GM18502 (cell line): ENCODE results near the gene ACTRT2.

Experiments
- ATAC-seq: cut with Tn5 transposase; IDR thresholded peaks from one replicate; pipeline ENCODE4 v1.9.1; 2021; ENCODE audit warnings: mild to moderate bottlenecking; ENCODE audit not compliant: unreplicated experiment, poor library complexity

ACTRT2 gene

GRCh38 chr1:3001471-3002348, 19.6 kb upstream of the ACTRT2 start:
- no peak for ATAC-seq

- no peak for ATAC-seq
These were observed 18.8 kb upstream of the ACTRT2 start for GRCh38 chr1:3002349-3003038.

GRCh38 chr1:3003039-3003940, 18.0 kb upstream of the ACTRT2 start:
- ATAC-seq = no peak

GRCh38 chr1:3003941-3004270, 17.4 kb upstream of the ACTRT2 start:
- no peak for ATAC-seq

GRCh38 chr1:3004285-3005205, 16.7 kb upstream of the ACTRT2 start:
- ATAC-seq = no peak

GRCh38 chr1:3005771-3006170, 15.5 kb upstream of the ACTRT2 start:
- ATAC-seq = no peak

- ATAC-seq = no peak
These were observed 13.7 kb upstream of the ACTRT2 start for GRCh38 chr1:3007298-3008147.

GRCh38 chr1:3009021-3009420, 12.2 kb upstream of the ACTRT2 start:
- ATAC-seq = no peak

- ATAC-seq = no peak
These were observed 11.7 kb upstream of the ACTRT2 start for GRCh38 chr1:3009556-3009955.

- no peak for ATAC-seq
These were observed 10.1 kb upstream of the ACTRT2 start for GRCh38 chr1:3011127-3011526.

GRCh38 chr1:3011631-3012455, 9.4 kb upstream of the ACTRT2 start:
- no peak for ATAC-seq

GRCh38 chr1:3012456-3013291, 8.6 kb upstream of the ACTRT2 start:
- ATAC-seq = no peak

- ATAC-seq = no peak
These were observed 7.8 kb upstream of the ACTRT2 start for GRCh38 chr1:3013371-3014049.

- ATAC-seq = no peak
These were observed 7.2 kb upstream of the ACTRT2 start for GRCh38 chr1:3014050-3014440.

- ATAC-seq = no peak
These were observed 6.6 kb upstream of the ACTRT2 start for GRCh38 chr1:3014443-3015268.

GRCh38 chr1:3015269-3015635, 6.0 kb upstream of the ACTRT2 start:
- ATAC-seq = no peak
